OCI-LY3 (cell line): ENCODE data around the gene ARHGAP26.

Experiments used
- CTCF ChIP-seq: fragments of 200-600, 300-600 bp; sonication (generic); IDR thresholded peaks from 2 replicates; pipeline ENCODE4 v1.5.1; 2014; ENCODE audit warnings: antibody characterized with exemption, low read length, low read depth
- EZH2phosphoT487 ChIP-seq: fragments of 200-600 bp; shearing (Covaris generic); IDR thresholded peaks from 2 replicates; pipeline ENCODE4 v1.6.1; 2018; ENCODE audit warnings: antibody characterized with exemption, mixed run types, low read depth

GRCh38 chr5:142771666-142772065 lies 1.5 kb downstream of the ARHGAP26 start:
- TF ChIP-seq EZH2phosphoT487 (no peak), CTCF (no peak)
